HG03432 (cell line): ENCODE measurements around the gene ID3.

ENCODE experiments used
- ATAC-seq: cut with Tn5 transposase; IDR thresholded peaks from one replicate; pipeline ENCODE4 v1.9.1; 2021; ENCODE audit warnings: mild to moderate bottlenecking, moderate library complexity; ENCODE audit not compliant: unreplicated experiment

ID3 gene

GRCh38 chr1:23567629-23567995 is 8.3 kb upstream of the ID3 start:
- no peak for ATAC-seq

- ATAC-seq = no peak
Observed at GRCh38 chr1:23566304-23566703, 7.0 kb upstream of the ID3 start.

- no peak for ATAC-seq
Observed at GRCh38 chr1:23565776-23566175, 6.5 kb upstream of the ID3 start.

DNA sequence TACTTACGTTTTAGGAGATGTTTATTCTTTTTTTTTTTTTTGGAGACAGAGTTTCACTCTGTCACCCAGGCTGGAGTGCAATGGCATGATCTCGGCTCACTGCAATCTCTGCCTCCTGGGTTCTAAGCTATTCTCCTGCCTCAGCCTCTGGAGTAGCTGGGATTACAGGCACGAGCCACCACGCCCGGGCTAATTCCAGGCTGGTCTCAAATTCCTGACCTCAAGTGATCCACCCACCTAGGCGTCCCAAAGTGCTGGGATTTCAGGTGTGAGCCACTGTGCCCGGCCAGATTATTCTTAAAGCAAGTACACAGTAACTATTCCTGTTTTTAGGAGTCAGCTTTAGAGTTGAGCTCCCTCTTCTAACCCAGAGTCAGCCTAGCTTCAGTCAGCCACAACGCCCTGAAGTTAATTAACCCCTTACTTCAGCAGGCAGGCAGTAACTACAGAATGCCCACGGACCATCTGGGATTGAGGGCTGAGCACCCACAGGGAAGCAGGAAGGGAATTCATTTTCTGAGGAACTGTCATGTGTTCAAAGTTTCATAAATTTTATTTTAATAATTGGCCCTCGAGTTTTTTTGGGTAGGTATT is 5.3 kb upstream of the ID3 start:
- ATAC-seq = no peak

DNA sequence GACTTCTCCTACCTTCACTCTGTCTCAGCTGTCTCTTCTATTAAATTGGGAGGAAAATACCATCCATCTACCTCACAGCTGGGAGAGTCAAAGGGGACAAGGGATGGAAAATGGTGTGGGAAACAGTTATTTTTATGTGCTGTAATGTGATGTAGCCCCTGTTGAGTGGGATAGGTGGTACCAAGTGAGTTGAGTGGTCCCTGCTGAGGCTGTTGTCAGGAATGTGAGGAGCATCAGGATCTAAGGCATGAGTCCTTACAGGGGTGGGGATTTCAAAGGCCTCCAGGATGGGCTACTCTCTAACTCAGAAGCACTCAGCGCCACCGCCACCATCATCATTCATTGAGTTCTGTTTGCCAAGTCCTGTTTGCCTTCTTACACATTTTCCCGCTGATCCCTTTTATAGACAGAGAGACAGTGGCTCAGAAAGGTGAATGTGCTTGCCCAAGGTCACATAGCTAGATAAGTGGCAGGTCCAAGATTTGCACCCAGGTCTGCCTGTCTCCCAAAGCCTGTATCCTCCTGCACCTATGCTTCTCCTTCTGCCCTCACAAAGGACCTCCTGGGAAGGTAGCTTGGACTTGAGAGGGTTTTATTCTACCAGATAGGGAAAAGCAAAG is 4.6 kb upstream of the ID3 start:
- ATAC-seq = no peak

DNA sequence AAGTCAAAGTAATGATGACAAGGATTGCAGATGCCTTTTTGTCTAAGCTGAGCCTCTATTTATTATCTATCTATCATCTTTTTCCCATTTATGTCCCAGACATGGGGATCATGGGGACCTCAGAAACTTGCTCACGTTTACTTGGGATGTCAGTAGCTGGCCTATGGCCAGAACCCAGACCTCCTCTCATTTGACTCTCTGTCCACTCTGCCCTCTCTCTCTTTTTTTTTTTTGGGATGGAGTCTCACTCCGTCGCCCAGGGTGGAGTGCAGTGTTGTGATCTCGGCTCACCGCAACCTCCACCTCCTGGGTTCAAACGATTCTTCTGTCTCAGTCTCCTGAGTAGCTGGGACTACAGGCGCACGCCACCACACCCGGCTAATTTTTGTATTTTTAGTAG is 3.7 kb upstream of the ID3 start:
- no peak for ATAC-seq

GRCh38 chr1:23562137-23562876 is 3.0 kb upstream of the ID3 start:
- peak; percentile 26 for ATAC-seq

DNA sequence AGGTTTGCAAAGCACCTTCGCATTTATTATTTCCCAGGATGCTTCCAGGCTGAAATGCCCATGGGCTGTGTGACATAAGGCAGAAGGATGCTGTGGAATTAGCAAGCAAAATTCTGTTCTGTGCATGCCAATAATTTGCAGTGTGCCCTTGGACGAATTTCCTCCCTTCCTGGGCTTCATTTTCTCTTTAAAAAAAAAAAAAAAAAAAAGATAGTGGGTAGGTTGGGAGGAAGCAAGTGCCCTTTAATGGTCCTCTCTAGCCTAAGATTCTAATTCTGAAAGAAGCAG is 2.5 kb upstream of the ID3 start:
- ATAC-seq = no peak

DNA sequence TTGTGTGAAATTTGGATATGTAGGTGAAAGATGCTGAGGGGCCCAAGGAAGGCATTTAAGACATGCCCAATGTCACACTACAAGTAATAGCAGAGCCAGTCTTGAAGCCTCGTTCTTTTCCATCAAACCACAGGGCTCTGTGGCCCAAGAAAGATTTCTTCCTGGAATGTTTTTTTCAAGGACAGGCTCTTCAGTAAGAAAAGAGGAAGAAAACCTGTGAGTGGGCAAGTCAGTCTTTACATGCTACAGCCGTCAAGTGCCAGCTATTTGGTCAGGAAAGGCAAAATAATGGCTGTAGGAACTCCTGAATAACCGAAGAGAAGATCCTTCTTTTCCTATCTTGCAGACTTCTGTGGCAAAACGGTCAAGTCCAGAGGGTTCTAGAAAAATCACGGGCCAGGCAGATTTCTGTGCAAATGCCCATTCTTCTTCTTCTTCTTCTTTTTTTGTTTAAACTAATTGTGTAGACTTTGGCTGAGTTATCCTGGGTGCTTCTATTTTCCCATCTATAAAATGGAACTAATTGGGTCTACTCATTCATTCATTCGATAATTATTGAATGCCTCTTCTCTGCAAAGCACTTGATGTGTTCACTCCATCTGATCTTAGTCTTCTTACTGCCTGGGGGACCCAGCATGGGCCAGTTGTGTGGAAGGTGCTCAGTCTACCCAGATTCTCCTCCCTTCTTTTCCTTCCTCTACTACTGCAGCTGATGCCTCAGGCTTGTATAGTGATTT is 1.9 kb upstream of the ID3 start:
- ATAC-seq = no peak

GRCh38 chr1:23559985-23560741 is 862 bp upstream of the ID3 start:
- no peak for ATAC-seq

GRCh38 chr1:23558872-23559135 is 497 bp downstream of the ID3 start:
- ATAC-seq = no peak

- ATAC-seq = no peak
Observed at GRCh38 chr1:23558140-23558871, 995 bp downstream of the ID3 start.

- ATAC-seq = no peak
Observed at GRCh38 chr1:23557471-23558124, 1.7 kb downstream of the ID3 start.

- no peak for ATAC-seq
Observed at GRCh38 chr1:23556635-23557470, 2.4 kb downstream of the ID3 start.

DNA sequence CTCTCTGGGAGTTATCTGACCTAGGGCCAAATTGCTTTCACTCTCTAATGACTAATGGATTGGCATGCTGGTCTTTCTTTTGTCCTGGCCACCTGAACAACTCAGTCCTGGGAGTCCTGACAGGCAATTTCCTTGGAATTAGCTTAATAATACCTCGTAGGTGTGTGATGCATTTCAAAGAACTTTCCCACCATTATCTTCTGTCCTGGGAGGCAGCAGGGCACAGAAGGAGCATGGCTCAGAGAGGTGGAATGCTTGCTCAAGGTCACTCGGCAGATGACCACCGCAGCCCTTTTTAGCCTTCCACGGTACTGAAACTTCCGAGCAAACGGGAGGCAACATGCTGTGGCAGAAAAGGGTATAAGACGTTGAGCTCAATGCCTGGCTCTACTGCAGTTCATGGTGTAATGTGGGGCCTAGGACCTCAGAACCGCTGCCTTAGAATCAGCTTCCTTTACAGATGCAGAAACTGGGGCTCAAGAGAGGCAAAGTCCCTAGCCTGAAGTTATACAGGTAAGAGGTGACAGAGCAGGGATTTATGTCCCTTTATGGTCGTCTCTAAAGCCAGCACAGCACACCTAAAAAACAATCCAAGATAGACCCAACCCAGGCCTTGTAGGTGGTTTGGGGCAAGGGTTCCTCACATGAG is 3.2 kb downstream of the ID3 start:
- no peak for ATAC-seq

DNA sequence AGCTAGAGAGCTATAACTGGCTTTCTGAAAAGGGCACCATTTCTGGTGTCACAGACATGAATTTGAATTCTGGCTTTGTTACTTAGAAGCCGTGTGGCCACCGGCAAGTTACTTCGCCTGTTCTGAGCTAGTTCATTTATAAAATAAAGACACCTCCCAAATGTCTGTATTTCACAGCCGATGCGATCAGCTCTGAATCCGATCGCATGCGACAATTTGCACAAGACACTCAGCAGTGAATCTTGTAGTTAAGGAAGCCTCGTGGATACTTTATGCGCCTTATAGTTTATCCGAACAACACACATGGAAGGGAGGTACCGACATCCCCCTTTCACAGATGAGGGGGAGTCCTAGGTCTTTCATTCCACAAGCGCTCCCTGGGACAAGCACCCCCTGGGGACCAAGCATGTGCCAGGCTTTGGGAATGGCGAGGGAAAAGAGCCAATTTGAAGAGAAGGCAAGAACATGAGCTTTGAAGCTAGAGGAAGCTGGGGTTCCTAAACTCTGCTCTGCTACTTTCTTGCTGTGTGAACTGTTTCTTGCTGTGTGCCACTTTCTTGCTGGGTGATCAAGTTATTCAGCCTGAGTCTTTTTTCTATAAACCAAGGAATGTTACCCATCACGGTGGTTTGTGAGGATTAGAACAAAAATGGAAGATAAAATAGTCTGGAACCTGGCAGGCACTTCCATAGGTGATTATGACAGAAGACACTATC is 3.9 kb downstream of the ID3 start:
- ATAC-seq = no peak

- ATAC-seq = peak; percentile 55
Observed at GRCh38 chr1:23554481-23555269, 4.6 kb downstream of the ID3 start.

- ATAC-seq = no peak
Observed at GRCh38 chr1:23554127-23554480, 5.2 kb downstream of the ID3 start.
